Large intestine (tissue), 3 donors: ENCODE results near the gene EGFR. TPM values are rescaled to one million over a fixed set of nuclear protein-coding genes. Genes with fewer than 3 reads are reported as not detected.
A peak's percentile ranks its signal among the peaks of the same experiment; 100 is the strongest.

Experiments used
- DNase-seq, 2 donors: peaks; one replicate each; pipeline versions ENCODE4 v3.0.0 to v3.0.0-alpha.2; 2013
- H3K27ac ChIP-seq: one replicate; pipeline ENCODE4 v1.5.1; 2013; ENCODE audit warnings: low read length
- H3K27me3 ChIP-seq: 2 replicates; pipeline ENCODE4 v1.6.1; 2013; ENCODE audit warnings: low read length; ENCODE audit not compliant: control insufficient read depth, insufficient read depth
- H3K36me3 ChIP-seq: 2 replicates; pipeline ENCODE4 v1.6.1; 2013; ENCODE audit warnings: low read length; ENCODE audit not compliant: control insufficient read depth, insufficient read depth
- H3K4me1 ChIP-seq: one replicate; pipeline ENCODE4 v1.6.1; 2013; ENCODE audit warnings: low read length; ENCODE audit not compliant: control insufficient read depth, insufficient read depth
- H3K4me3 ChIP-seq: one replicate; pipeline ENCODE4 v1.5.1; 2013; ENCODE audit warnings: low read length
- H3K9me3 ChIP-seq: one replicate; pipeline ENCODE4 v1.6.1; 2013; ENCODE audit warnings: mild to moderate bottlenecking, low read depth, low read length, moderate library complexity; ENCODE audit not compliant: control insufficient read depth
- WGBS: methylation state at CpG from one replicate; pipeline ENCODE4 v1.1.5; 2013; ENCODE audit warnings: low lambda C conversion rate; ENCODE audit not compliant: insufficient coverage; 5-methylcytosine and 5-hydroxymethylcytosine counted together
- polyA plus RNA-seq: library from polyadenylated mRNA; unstranded; fragments of 120-200 nt; gene quantifications from one replicate; pipeline ENCODE4 v1.2.1, GENCODE V29; 2013

Gene EGFR
- polyA plus RNA-seq, 1 donor, result 22.9 TPM

DNA sequence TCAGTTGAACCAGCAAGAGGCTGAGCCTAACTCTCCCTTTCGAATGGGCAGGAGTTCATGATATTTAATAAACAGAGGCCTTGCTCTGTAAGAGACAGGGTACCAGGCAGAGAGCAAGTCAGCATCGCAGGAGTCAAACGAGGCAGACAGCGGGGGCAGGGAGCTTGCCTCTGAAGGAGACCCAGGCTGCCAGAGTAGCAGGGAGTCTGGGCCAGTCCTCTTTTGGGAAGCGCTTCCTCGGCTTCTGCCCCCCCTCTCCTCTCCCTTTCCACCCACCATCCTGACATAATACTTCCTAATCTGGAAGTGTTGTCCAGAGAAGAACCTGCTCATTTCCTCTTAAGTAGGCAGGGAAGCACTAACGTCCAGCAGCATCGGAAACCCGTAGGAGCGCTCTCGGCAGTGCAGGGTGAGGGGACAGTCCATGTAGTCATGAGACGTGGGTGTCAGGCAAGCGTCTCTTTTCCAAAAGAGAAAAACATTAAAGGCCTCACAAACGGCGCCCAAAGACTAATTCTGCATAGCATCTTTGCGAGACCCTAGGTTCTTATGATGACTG, 171.1 kb downstream of the EGFR start:
- H3K4me1 ChIP-seq, result peaks cover 67% of the 10 kb centered on the region

DNA sequence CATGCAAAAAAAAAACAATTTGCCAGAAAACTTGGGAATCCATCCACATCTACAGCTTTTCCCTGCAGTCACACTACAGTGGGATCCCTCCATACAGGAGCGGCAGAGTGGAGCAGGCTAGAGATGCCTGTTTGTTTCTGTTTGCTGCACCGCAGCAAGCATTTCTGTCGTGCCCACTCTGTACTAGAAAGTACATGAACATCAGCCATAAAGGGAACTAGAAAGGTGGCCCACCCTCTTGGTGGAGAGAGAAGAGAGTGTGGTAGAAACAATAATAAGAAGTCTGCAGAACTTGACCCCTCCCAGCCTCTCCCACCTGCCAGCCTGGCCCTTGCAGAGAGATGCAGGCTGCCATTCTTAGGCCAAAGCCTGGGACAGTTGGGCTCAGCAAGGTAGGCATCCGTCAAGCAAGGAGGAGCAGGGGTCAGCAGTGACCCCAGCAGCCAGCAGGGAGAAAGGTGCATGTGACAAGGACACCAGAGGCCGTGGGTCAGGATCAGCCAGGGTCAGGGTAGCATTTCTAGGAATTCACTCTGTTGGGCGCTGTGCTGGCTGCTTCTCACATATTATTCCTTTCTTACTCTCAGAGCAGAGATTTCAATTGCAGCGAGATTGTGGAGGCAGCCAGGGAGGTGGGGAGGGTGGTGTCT, 171.8 kb downstream of the EGFR start:
- WGBS, result 80% methylated on average over 1 of the region's 7 CpGs
- Histone ChIP-seq H3K27ac (no peak overlapping the region), H3K9me3 (no peaks in the 10 kb centered on the region), H3K36me3 (peaks cover 24% of the 10 kb centered on the region), H3K27me3 (no peaks in the 10 kb centered on the region), H3K4me3 (no peak overlapping the region), H3K4me1 (peaks cover 67% of the 10 kb centered on the region)
- no peak for DNase-seq

More for the DNA sequence above, 171.1 kb downstream of the EGFR start:
- no CpG with 5 or more reads among the region's 16 CpGs for WGBS
- no peaks in the 10 kb centered on the region for H3K9me3 ChIP-seq
- H3K27ac ChIP-seq, result peak overlapping the region; percentile 98
- no peak for DNase-seq
- peaks cover 28% of the 10 kb centered on the region for H3K36me3 ChIP-seq
- H3K27me3 ChIP-seq, result no peaks in the 10 kb centered on the region
- no peak overlapping the region for H3K4me3 ChIP-seq

DNA sequence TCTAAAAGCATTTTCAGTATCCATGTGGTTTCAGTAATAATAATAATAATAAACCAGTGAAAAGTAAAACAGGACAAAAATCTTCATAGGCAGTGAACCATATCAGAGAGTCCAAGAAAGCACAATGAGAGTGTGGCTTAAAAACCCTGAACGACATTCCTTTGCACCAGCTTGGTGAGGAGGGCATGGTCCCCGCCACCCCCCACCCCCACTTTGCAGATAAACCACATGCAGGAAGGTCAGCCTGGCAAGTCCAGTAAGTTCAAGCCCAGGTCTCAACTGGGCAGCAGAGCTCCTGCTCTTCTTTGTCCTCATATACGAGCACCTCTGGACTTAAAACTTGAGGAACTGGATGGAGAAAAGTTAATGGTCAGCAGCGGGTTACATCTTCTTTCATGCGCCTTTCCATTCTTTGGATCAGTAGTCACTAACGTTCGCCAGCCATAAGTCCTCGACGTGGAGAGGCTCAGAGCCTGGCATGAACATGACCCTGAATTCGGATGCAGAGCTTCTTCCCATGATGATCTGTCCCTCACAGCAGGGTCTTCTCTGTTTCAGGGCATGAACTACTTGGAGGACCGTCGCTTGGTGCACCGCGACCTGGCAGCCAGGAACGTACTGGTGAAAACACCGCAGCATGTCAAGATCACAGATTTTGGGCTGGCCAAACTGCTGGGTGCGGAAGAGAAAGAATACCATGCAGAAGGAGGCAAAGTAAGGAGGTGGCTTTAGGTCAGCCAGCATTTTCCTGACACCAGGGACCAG, 172.5 kb downstream of the EGFR start:
- Histone ChIP-seq H3K36me3 (peaks cover 24% of the 10 kb centered on the region), H3K27ac (no peak overlapping the region), H3K4me1 (peaks cover 60% of the 10 kb centered on the region), H3K27me3 (no peaks in the 10 kb centered on the region), H3K9me3 (no peaks in the 10 kb centered on the region), H3K4me3 (no peak overlapping the region)
- DNase-seq, result no peak
- WGBS, result no CpG with 5 or more reads among the region's 17 CpGs

DNA sequence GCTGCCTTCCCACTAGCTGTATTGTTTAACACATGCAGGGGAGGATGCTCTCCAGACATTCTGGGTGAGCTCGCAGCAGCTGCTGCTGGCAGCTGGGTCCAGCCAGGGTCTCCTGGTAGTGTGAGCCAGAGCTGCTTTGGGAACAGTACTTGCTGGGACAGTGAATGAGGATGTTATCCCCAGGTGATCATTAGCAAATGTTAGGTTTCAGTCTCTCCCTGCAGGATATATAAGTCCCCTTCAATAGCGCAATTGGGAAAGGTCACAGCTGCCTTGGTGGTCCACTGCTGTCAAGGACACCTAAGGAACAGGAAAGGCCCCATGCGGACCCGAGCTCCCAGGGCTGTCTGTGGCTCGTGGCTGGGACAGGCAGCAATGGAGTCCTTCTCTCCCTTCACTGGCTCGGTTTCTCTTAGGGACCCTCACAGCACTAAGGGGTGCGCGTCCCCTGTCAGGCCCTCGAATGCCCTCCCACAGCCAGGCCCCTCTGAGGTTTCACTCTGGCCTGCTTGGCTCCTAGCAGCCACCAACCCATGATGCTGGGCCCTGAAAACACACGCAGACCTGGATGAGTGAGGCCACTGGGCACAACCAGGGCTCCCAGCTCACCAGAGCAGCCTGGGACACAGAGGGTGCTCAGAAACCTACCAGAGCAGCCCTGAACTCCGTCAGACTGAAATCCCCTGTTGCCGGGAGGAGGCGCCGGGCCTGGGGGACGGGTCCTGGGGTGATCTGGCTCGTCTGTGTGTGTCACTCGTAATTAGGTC, 173.3 kb downstream of the EGFR start:
- Histone ChIP-seq H3K9me3 (no peaks in the 10 kb centered on the region), H3K27me3 (no peaks in the 10 kb centered on the region), H3K4me1 (peaks cover 53% of the 10 kb centered on the region), H3K4me3 (no peak overlapping the region), H3K27ac (peak overlapping the region; percentile 41), H3K36me3 (peaks cover 20% of the 10 kb centered on the region)
- WGBS, result no CpG with 5 or more reads among the region's 17 CpGs
- DNase-seq, result no peak

DNA sequence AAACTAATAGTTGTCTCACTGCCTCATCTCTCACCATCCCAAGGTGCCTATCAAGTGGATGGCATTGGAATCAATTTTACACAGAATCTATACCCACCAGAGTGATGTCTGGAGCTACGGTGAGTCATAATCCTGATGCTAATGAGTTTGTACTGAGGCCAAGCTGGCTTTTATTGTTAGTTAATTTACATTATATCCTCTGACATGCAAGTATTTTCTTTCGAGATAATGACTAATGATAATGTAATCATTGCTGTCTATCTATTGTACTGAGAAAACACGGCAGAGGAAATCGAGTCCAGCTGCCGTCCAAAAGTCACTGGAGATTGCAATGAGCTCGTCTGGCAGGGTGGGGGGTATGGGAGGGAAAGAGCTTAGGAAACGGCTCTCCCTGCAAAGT, 173.9 kb downstream of the EGFR start:
- WGBS, result 20% methylated on average over 1 of the region's 7 CpGs
- Histone ChIP-seq H3K4me1 (peaks cover 46% of the 10 kb centered on the region), H3K36me3 (peaks cover 20% of the 10 kb centered on the region), H3K4me3 (no peak overlapping the region), H3K9me3 (no peaks in the 10 kb centered on the region), H3K27me3 (no peaks in the 10 kb centered on the region), H3K27ac (peak overlapping the region; percentile 41)
- peak in 1 of 2 donors; percentile 38 for DNase-seq

DNA sequence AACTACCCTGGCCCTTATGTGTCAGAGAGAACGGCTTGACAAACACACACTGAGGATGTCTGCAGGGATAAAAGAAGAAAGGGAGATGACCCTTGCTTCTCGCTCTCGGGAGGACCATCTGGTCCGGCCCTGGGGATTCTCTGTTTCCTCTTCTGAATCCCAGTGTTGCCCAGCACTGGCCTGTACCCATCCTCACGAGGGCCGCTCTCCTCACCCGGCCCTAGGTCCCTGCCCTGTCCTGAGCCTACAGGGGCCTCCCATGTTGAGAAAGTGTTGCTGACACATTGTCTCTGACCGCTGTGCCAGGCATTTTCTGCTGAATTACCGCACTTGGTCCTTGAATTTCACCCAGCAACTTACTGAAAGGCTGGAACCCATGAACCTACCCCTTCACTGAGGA, 174.4 kb downstream of the EGFR start:
- DNase-seq, result no peak
- no peaks in the 10 kb centered on the region for H3K27me3 ChIP-seq
- no peak overlapping the region for H3K4me3 ChIP-seq
- no peaks in the 10 kb centered on the region for H3K9me3 ChIP-seq
- peaks cover 21% of the 10 kb centered on the region for H3K36me3 ChIP-seq
- no CpG with 5 or more reads among the region's 9 CpGs for WGBS
- H3K4me1 ChIP-seq, result peaks cover 41% of the 10 kb centered on the region
- peak overlapping the region; percentile 41 for H3K27ac ChIP-seq

DNA sequence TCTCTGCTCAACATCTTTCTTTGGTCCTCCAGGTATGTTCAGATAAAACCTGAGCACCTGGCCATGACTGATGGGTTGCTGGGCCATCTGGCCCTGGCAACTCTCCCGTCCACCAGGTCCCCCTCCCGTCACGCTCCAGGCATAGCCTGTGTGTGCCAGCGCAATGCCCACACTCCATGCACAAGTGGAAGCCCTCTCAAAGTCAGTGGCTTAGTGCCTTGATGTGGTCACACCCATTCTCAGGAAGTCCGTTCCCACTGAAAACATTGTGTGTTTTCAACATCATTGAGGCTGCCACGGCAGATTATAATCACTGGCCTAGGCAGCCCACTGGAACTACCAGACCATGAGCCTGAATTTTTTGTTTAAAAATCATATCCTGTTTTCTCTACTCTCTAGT, 175.7 kb downstream of the EGFR start:
- Histone ChIP-seq H3K27ac (no peak overlapping the region), H3K9me3 (no peaks in the 10 kb centered on the region), H3K27me3 (no peaks in the 10 kb centered on the region), H3K4me3 (no peak overlapping the region), H3K4me1 (peaks cover 33% of the 10 kb centered on the region), H3K36me3 (peaks cover 34% of the 10 kb centered on the region)
- no peak for DNase-seq
- no CpG with 5 or more reads among the region's 6 CpGs for WGBS

DNA sequence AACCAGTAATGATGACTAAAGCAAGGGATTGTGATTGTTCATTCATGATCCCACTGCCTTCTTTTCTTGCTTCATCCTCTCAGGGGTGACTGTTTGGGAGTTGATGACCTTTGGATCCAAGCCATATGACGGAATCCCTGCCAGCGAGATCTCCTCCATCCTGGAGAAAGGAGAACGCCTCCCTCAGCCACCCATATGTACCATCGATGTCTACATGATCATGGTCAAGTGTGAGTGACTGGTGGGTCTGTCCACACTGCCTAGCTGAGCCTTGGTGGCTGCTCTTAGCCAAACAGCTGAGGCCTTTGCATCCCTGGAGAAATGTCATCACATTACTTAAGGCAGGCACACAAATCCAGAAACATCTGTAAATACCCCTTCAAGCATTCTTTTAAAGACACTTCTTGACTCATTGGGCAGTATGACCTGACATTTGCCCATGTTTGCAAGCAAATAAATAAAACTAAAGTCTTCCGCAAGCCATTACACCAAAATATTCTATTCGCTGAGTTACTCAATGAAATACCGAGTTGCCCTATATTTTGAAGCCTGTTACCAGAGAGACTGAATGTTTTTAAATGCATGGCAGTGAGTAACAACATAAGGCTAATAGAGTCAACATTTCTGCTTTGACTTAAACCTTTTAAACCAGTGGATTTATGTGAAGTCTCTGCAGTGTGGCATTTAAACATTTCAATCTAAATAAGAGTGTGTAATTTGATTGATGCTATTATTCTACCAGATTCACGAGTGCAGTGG, 180.0 kb downstream of the EGFR start:
- no peaks in the 10 kb centered on the region for H3K27me3 ChIP-seq
- no peak overlapping the region for H3K27ac ChIP-seq
- H3K4me1 ChIP-seq, result no peaks in the 10 kb centered on the region
- H3K36me3 ChIP-seq, result peaks cover 57% of the 10 kb centered on the region
- DNase-seq, result no peak
- H3K4me3 ChIP-seq, result no peak overlapping the region
- peaks cover 3% of the 10 kb centered on the region for H3K9me3 ChIP-seq
- WGBS, result 60% methylated on average over 3 of the region's 8 CpGs

DNA sequence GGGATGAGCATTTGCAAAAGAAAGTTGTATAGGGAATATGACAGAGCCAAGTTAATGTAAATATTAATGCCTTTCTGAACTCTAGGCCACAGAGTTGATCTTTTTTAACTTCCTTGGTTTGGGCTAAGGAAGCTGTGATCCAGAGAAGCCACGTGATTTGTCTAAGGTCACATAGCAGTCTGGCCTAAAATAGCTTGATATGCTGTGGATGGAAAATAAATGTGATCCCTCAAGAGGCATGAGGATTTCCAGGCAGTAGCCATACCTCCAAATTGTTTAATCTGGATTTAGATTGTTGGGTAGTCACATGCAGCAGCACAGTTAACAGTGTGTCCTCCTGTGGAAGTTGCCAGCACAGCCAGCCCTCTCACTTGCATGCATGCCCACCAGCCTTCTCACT, 180.6 kb downstream of the EGFR start:
- Histone ChIP-seq H3K4me3 (no peak overlapping the region), H3K9me3 (peaks cover 3% of the 10 kb centered on the region), H3K36me3 (peaks cover 61% of the 10 kb centered on the region), H3K27ac (no peak overlapping the region), H3K27me3 (no peaks in the 10 kb centered on the region), H3K4me1 (no peaks in the 10 kb centered on the region)
- no peak for DNase-seq
- WGBS, result no CpG with 5 or more reads among the region's 1 CpG

DNA sequence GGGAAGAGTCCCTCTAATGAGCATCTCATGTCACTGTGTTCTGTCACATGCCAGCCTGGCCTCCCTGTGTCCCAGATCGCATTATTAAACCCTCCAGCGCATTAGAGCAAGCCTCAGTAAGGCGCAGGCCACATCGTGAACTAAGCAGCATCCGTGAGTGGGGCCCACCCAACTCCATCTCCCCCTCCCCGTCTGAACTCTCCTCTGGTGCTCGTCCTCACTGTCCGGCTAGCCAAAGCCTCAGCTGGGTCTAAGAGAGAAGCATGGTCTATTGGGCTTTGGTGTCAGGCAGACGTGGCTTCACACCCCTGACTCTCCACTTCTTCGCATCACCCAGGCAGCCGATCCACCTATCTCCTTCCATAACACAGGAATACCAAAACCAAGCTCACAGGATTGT, 181.6 kb downstream of the EGFR start:
- H3K4me3 ChIP-seq, result no peak overlapping the region
- 100% methylated on average over 3 of the region's 11 CpGs for WGBS
- H3K27ac ChIP-seq, result no peak overlapping the region
- no peak for DNase-seq
- peaks cover 3% of the 10 kb centered on the region for H3K9me3 ChIP-seq
- H3K27me3 ChIP-seq, result no peaks in the 10 kb centered on the region
- peaks cover 65% of the 10 kb centered on the region for H3K36me3 ChIP-seq
- no peaks in the 10 kb centered on the region for H3K4me1 ChIP-seq
